CD4-positive, alpha-beta T cell treated with Interleukin-21 for 1 hour (primary cell): Measurements from ENCODE around the gene PLCB4.

Source experiments
- DNase-seq: peaks from one replicate; pipeline ENCODE4 v3.0.0-alpha.2; 2020

PLCB4 gene

GRCh38 chr20:9478771-9479170, 409.9 kb downstream of the PLCB4 start:
- no peak for DNase-seq

- no peak for DNase-seq
Observed at GRCh38 chr20:9480066-9480465, 411.2 kb downstream of the PLCB4 start.

- DNase-seq = no peak
Observed at GRCh38 chr20:9482180-9482579, 413.3 kb downstream of the PLCB4 start.

GRCh38 chr20:9483131-9483530, 414.2 kb downstream of the PLCB4 start:
- no peak for DNase-seq

GRCh38 chr20:9485614-9486340, 416.9 kb downstream of the PLCB4 start:
- DNase-seq = no peak

GRCh38 chr20:9487231-9487630, 418.3 kb downstream of the PLCB4 start:
- no peak for DNase-seq

- no peak for DNase-seq
Observed at GRCh38 chr20:9488063-9488462, 419.2 kb downstream of the PLCB4 start.

GRCh38 chr20:9490161-9490560, 421.3 kb downstream of the PLCB4 start:
- DNase-seq = no peak

- no peak for DNase-seq
Observed at GRCh38 chr20:9490631-9491030, 421.7 kb downstream of the PLCB4 start.

GRCh38 chr20:9491324-9491723, 422.4 kb downstream of the PLCB4 start:
- peak; percentile 2 for DNase-seq

GRCh38 chr20:9492067-9492466, 423.2 kb downstream of the PLCB4 start:
- no peak for DNase-seq

GRCh38 chr20:9493803-9494202, 424.9 kb downstream of the PLCB4 start:
- DNase-seq = no peak

- DNase-seq = no peak
Observed at GRCh38 chr20:9495701-9496100, 426.8 kb downstream of the PLCB4 start.

GRCh38 chr20:9496155-9496554, 427.3 kb downstream of the PLCB4 start:
- DNase-seq = no peak

GRCh38 chr20:9498322-9498721, 429.4 kb downstream of the PLCB4 start:
- DNase-seq = no peak

GRCh38 chr20:9499126-9499899, 430.4 kb downstream of the PLCB4 start:
- no peak for DNase-seq

GRCh38 chr20:9500121-9500520, 431.2 kb downstream of the PLCB4 start:
- DNase-seq = no peak

GRCh38 chr20:9501473-9501872, 432.6 kb downstream of the PLCB4 start:
- no peak for DNase-seq

- DNase-seq = no peak
Observed at GRCh38 chr20:9503526-9504245, 434.8 kb downstream of the PLCB4 start.

GRCh38 chr20:9506280-9506821, 437.5 kb downstream of the PLCB4 start:
- DNase-seq = no peak

- DNase-seq = no peak
Observed at GRCh38 chr20:9506964-9507369, 438.1 kb downstream of the PLCB4 start.

- DNase-seq = no peak
Observed at GRCh38 chr20:9507544-9508239, 438.8 kb downstream of the PLCB4 start.

- DNase-seq = no peak
Observed at GRCh38 chr20:9508240-9508661, 439.4 kb downstream of the PLCB4 start.
